T-helper 22 cell (primary cell): Measurements from ENCODE around the gene SEZ6L.

Experiments used
- DNase-seq: peaks from one replicate; pipeline ENCODE4 v3.0.0-alpha.2; 2020; ENCODE audit warnings: low read depth

SEZ6L gene

GRCh38 chr22:26182723-26183122 lies 13.5 kb downstream of the SEZ6L start:
- no peak for DNase-seq

DNA sequence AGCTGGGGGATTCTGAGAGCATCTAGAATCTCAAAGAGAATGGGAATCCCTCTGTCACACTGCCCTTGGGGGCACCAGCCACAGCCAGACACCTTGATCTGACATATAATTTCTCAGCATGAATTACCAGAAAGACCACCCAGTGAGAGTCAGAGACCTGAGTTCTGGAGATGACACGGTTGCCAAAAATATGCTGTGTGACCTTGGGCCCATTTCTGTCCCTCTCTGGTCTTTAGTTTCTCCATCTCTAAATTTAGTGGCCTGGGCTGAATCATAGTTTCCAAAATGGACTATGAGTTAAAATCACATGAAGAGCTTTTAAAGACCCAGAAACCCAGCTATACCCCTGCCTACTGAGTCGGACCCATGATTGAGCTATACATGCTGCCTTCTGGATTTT lies 15.9 kb downstream of the SEZ6L start:
- DNase-seq: no peak

DNA sequence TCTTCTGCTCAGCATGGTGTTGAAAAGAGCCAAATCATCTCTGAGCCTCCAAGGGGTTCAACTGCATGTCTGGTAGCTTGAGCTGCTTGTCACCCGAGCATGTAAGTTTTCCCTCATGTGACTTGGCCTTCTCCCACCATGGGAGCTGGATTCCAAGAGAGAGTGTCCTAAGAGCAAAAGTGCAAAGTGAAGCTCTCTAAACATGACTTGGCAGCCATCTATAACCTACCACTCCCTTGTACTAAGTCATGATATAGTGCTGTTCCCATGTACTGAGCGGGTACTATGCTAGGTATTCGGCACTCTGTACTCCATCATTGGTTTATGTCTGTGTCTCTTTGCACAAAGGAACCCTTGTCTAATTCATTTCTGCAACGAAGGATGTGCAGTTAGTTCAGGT lies 19.1 kb downstream of the SEZ6L start:
- DNase-seq: no peak

- DNase-seq: no peak
Measured at GRCh38 chr22:26194313-26194712, 25.1 kb downstream of the SEZ6L start.

- DNase-seq: no peak
Measured at GRCh38 chr22:26194877-26195276, 25.6 kb downstream of the SEZ6L start.

- DNase-seq: no peak
Measured at GRCh38 chr22:26196657-26197056, 27.4 kb downstream of the SEZ6L start.

DNA sequence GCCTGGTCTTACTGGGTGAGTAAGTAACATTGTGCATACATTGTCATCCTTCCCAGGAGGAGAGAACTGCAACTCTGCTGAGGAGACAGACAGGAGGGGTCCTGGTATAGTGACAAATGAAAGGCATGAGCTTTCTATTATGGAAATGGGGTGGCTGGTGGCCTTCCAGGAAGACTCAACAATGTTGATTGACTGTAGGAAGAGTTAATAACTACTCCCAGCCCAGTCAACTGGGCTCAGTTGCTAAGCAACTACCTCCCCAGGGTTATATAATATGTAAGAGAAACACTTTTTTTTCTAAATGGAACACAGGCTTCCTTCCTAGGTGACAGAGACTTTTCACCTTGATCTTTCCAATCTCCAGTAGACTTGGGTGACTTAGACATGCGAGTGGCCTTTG lies 28.2 kb downstream of the SEZ6L start:
- DNase-seq: no peak

DNA sequence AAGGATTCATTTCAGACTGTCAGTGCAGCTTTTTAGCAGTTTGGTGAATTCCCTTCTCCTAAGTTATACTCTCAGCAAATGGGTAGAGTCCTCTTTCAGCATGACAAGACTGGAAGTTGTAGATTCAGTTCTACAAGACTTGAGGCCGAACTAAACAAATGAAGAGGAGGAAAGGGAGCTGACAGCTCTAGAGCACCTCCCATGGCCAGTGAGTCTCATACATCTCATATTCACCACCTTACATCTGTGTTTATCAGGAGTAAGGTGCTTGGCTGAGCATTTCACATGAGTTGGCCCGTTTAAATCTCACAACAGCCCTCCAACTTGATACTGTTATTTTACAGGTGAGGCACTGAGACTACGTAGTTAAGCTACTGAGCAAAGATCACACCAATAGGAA lies 30.4 kb downstream of the SEZ6L start:
- DNase-seq: no peak

DNA sequence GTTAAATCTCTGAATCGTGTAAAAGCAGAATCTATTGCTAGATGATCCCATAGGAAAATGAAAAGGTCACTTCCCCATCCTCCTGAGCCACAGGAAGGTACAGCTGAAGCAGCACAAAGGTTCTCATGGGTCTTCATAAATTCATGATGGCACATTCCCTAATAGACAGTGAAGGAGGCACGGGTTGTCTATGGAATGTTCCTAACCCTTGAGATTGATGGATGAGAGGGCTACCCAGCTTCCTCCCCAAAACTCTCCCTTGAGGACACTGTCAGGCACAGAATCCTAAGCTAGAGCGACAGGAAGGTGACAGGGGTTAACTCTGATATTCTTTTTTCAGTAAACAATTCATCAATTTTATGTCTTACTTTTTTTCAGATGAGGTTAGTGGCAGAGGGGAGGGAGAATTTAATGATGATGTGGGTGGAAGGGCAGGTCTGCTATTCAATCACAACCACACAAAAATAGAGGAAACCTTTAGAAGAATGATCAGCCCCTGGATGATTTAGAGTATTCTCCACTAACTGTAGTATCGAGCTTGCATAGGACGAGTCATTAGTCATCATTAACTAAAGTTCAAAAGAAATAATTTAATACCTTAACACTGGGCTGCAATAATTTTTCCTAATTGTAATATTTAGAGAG lies 33.1 kb downstream of the SEZ6L start:
- DNase-seq: no peak

DNA sequence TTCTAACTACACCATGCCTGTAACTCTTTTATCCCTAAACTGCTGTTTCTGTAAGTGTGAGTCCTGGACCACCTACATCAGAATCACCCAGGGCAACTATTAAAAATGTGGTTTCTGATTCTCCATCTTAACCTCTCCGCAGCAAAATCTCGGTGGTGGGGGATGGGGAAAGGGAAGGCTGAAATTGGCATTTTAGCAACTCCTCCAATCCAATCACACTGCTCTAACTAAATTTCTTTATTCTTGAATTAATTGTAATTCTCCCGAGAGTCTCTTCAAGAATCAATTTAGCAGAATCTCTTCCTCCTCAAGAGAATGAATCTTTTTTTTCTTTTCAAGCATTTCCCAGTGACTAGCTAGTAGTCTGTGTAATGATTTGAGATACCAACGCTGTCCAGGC lies 36.2 kb downstream of the SEZ6L start:
- no peak for DNase-seq

GRCh38 chr22:26210334-26210733 lies 41.1 kb downstream of the SEZ6L start:
- no peak for DNase-seq

- DNase-seq: no peak
Measured at GRCh38 chr22:26213826-26214225, 44.6 kb downstream of the SEZ6L start.

DNA sequence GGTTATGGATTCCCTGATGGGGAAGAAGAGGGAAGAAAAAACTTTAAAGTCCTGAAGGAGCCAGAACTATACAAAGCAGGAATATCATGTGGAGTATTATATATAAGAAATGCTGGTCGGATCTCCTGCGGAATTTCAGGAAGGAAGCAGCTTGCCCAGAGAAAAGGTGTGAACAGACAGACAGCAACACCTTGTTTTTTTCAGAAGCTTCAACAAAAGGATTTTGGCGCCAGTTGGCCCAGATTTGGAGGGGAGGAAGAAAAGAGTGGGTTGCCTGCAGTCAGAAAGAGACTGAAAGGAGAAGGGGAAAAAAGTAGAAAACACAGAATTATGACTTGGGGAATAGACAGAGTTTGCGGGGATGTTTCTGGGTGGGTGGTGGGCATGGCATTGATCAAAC lies 45.2 kb downstream of the SEZ6L start:
- DNase-seq: no peak

DNA sequence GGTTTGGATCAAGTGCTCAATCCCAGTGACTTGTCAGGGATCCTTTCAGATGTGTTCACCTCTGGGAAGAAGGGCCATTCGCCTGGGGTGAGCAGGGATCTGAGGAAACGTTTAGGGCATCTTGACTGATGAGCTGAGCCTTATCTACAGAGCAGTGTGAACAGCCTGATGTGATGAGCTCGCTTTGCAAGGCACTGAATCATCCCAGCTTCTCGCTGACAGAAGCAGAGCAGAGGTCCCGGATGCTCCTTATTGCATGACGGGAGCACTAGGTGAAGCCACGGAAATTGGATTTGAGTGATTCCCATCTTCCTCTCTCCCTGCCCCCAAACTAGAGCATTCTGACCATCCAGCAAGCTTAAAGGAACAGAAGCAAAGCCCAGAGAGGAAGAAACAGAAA lies 46.5 kb downstream of the SEZ6L start:
- no peak for DNase-seq

- DNase-seq: no peak
Measured at GRCh38 chr22:26225207-26225606, 55.9 kb downstream of the SEZ6L start.

DNA sequence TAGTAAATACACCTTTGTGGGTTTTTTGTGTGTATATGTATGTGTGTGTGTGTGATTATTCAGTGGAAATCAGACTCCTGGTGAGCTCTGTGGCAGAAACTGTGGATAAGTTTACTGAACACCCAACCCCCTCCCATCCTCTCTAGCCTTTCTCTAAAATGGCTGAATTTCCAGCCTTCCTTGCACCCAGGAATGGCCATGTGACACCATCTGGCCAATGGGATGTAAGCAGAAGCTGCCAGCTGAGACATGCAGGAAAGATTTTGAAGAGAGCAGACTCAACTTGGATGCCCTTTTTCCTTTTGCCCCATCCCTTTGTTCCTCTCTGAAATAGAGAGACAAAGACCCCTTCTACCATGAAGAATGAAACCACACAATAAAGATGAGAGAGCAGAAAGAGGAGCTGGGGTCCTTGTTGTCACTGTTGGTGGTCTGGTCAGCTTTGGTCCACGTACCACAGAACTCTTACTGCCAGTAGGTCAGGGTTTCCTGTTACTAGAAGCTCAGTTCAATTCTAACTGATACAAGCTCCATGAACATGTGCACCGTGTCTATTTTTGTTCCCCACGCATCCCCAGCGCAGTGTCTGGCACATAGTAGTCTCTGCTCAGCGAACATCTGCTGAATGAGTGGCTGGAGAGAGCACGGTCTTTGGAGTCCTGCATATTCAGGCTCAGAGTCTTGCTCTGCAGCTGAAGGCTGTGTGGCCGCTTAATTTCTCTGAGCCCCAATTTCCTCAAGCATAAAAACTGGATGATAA lies 57.5 kb downstream of the SEZ6L start:
- DNase-seq: no peak

DNA sequence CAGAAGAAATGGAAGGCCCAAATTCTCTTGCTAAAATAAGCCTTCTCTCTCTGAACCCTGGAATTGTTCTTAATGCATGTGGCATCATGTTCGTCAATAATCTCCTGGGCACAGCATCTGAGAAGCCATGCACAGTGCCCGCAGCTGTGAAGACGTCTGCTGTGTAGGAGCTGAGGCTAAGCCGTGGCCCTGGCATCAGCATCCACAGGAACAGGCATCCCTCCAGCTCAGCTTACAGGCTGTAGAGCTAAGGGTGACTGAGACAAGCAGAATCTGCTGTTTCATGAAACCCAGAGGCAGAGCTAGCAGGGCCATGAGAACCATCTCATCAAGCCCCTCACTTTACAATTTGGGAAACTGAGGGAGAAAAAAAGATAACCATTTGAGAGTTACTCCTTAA lies 60.6 kb downstream of the SEZ6L start:
- DNase-seq: no peak

GRCh38 chr22:26234296-26234695 lies 65.0 kb downstream of the SEZ6L start:
- DNase-seq: no peak

- no peak for DNase-seq
Measured at GRCh38 chr22:26235792-26236487, 66.7 kb downstream of the SEZ6L start.

- DNase-seq: no peak
Measured at GRCh38 chr22:26236991-26237390, 67.7 kb downstream of the SEZ6L start.

- no peak for DNase-seq
Measured at GRCh38 chr22:26238596-26238995, 69.3 kb downstream of the SEZ6L start.

DNA sequence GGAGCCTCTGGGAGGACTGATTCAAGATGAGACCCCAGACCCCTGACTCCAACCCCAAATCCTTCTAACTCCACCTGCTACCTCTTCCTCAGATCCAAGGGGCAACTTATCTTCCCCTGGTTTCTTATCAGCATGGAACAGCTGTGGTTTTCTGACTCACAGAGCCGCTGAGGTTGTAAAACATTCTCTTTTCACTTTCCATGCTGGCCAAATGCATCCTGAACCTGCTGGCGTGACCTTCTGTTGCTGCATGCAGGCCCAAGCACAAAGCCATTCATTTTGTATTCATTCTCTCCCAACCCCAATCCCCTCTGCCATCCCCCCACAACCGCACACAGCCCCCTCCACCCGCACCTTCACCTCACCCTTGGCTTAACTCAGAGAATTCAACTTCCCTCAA lies 70.3 kb downstream of the SEZ6L start:
- no peak for DNase-seq

DNA sequence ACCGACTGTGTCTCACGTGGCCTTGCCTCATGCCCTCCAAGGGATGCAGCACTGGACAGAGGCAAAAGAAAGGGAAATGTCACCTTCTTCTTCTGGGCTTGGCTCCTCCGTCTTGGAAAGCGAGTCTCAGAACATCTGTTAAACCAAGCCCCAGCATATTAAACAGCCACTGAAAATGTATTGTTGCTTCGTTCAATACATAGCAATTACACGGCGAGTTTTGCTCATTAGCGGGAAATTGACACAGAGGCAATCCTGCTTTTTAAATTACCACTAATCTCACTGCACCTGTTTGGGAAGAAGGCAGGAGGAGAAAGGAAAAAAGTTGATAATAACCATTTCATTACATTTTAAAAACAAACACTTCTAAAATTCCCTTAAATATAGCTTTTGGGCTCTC lies 72.1 kb downstream of the SEZ6L start:
- DNase-seq: no peak
